Inflammatory macrophage treated with lipopolysaccharide for 1 hour (primary cell): Measurements from ENCODE around the gene PRKAR2A.
"Not testable (repeated sequence)": the region's sequence is repeated elsewhere in the genome, so short reads cannot be mapped to it uniquely, and the experiment has no call there.

ENCODE experiments used
- DNase-seq, 2 donors: peaks; one replicate each; pipeline ENCODE4 v3.0.0-alpha.2; 2020 to 2022

The PRKAR2A gene

GRCh38 chr3:48725185-48725855, 122.4 kb downstream of the PRKAR2A start:
- DNase-seq = not testable (repeated sequence)

- no peak for DNase-seq
Observed at GRCh38 chr3:48723725-48724124, 123.9 kb downstream of the PRKAR2A start.

- DNase-seq = not testable (repeated sequence)
Observed at GRCh38 chr3:48723293-48723692, 124.4 kb downstream of the PRKAR2A start.

GRCh38 chr3:48716982-48717746, 130.5 kb downstream of the PRKAR2A start, which contains the start of gene IP6K2:
TSS of gene IP6K2 (minus strand) at chr3:48717221. CDS start at chr3:48695291, 21,930 bp downstream.
- DNase-seq = peak; percentile 98 to 99

GRCh38 chr3:48716508-48716981, 131.1 kb downstream of the PRKAR2A start:
- DNase-seq = no peak

- DNase-seq = no peak
Observed at GRCh38 chr3:48715174-48715800, 132.4 kb downstream of the PRKAR2A start.

GRCh38 chr3:48711727-48712126, 135.9 kb downstream of the PRKAR2A start:
- DNase-seq = no peak

- DNase-seq = no peak
Observed at GRCh38 chr3:48709051-48709461, 138.6 kb downstream of the PRKAR2A start.

- DNase-seq = no peak
Observed at GRCh38 chr3:48708481-48708889, 139.2 kb downstream of the PRKAR2A start.

- no peak for DNase-seq
Observed at GRCh38 chr3:48707157-48707556, 140.5 kb downstream of the PRKAR2A start.

- DNase-seq = no peak
Observed at GRCh38 chr3:48702320-48702920, 145.3 kb downstream of the PRKAR2A start.

GRCh38 chr3:48700731-48701405, 146.8 kb downstream of the PRKAR2A start:
- DNase-seq = no peak

- no peak for DNase-seq
Observed at GRCh38 chr3:48698891-48699290, 148.8 kb downstream of the PRKAR2A start.

GRCh38 chr3:48697952-48698351, 149.7 kb downstream of the PRKAR2A start:
- DNase-seq = no peak

- peak in 1 of 2 donors; percentile 59 for DNase-seq
Observed at GRCh38 chr3:48696601-48697000, 151.1 kb downstream of the PRKAR2A start.
